Activated B cell treated with CpG ODN at 0.5 μM for 24 hours (primary cell): ENCODE measurements around the gene EGFL7. TPM values are rescaled to one million over a fixed set of nuclear protein-coding genes. Genes with fewer than 3 reads are reported as not detected.

ENCODE experiments used
- ATAC-seq: fragments of 200-7000 bp; cut with Tn5 transposase; one replicate; pipeline ENCODE4 v1.10.0; 2021; ENCODE audit warnings: low read depth, mild to moderate bottlenecking, moderate library complexity
- CTCF ChIA-PET: fragments of 350-600 bp; sonication (Branson Sonifier 250); formaldehyde crosslinking; loops from one replicate; lab custom pipeline; 2021; ENCODE audit warnings: antibody characterized with exemption; lab: Charles Lee
- POLR2A ChIA-PET: fragments of 350-600 bp; sonication (Branson Sonifier 250); formaldehyde crosslinking; loops from one replicate; lab custom pipeline; 2021; ENCODE audit warnings: antibody characterized with exemption; lab: Charles Lee
- DNase-seq: peaks from one replicate; pipeline ENCODE4 v3.0.0; 2022
- H3K27ac Mint-ChIP-seq: one replicate; pipeline ENCODE4 v1.8.0; 2020; ENCODE audit warnings: mixed read lengths
- H3K27me3 Mint-ChIP-seq: one replicate; pipeline ENCODE4 v1.8.0; 2021; ENCODE audit warnings: mixed read lengths
- H3K36me3 Mint-ChIP-seq: one replicate; pipeline ENCODE4 v1.8.0; 2021; ENCODE audit warnings: low read depth, mixed read lengths
- H3K4me1 Mint-ChIP-seq: one replicate; pipeline ENCODE4 v1.8.0; 2021; ENCODE audit warnings: mixed read lengths
- H3K4me3 Mint-ChIP-seq: one replicate; pipeline ENCODE4 v1.8.0; 2020; ENCODE audit warnings: mild to moderate bottlenecking, mixed read lengths
- H3K9me3 Mint-ChIP-seq: one replicate; pipeline ENCODE4 v1.8.0; 2020; ENCODE audit warnings: mixed read lengths
- intact Hi-C: fragments of 100-400 bp; cut with micrococcal nuclease; formaldehyde crosslinking; loops from one replicate; pipeline ENCODE4 v1.15.1; 2024
- total RNA-seq: library from RNA; stranded (reverse); gene quantifications from 2 replicates; pipeline ENCODE4 v1.2.3, GENCODE V29; 2022
- TF ChIP-seq, protein P1 (sequence below): fragments of 200-600 bp; IDR thresholded peaks from one replicate; pipeline ENCODE4 v1.8.0; 2022; ENCODE audit warnings: antibody characterized with exemption, mild to moderate bottlenecking

Gene EGFL7
- total RNA-seq, 1 donor from 2014 or later: not detected

DNA sequence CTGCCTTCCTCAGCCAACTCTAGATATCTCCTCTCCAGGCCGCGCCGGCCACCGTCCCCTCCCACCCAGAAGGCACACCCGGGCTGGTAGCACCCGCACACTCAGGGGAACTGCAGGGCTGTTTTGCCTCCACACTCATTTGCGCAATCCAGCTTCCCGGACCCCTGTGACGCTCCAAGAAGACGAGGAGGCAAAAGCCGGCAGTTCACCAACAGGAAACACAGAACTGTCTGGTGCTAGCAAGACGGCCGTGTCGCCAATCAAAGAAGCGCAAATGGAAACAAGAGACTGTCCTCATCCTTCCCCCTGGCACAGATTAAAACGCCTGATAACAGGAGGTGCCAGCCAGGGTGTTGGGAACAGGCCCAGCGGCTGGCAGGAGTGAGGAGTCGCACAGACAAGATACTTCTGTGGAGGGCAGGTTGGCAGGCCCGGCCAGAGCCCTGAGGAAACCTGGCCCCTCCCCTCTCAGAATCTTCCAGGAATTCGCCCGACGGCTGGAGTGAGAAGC lies 16.8 kb downstream of the EGFL7 start:
- DNase-seq: no peak
- TF ChIP-seq, protein P1, sequence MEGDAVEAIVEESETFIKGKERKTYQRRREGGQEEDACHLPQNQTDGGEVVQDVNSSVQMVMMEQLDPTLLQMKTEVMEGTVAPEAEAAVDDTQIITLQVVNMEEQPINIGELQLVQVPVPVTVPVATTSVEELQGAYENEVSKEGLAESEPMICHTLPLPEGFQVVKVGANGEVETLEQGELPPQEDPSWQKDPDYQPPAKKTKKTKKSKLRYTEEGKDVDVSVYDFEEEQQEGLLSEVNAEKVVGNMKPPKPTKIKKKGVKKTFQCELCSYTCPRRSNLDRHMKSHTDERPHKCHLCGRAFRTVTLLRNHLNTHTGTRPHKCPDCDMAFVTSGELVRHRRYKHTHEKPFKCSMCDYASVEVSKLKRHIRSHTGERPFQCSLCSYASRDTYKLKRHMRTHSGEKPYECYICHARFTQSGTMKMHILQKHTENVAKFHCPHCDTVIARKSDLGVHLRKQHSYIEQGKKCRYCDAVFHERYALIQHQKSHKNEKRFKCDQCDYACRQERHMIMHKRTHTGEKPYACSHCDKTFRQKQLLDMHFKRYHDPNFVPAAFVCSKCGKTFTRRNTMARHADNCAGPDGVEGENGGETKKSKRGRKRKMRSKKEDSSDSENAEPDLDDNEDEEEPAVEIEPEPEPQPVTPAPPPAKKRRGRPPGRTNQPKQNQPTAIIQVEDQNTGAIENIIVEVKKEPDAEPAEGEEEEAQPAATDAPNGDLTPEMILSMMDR: no peak
- ATAC-seq: no peak
- peaks cover 8% of the 10 kb centered on the region for H3K36me3 Mint-ChIP-seq
- ChIA-PET POLR2A (no interaction called here), CTCF (interaction anchor here (1.2 kb wide), 1 partner anchor 48 kb away, joined by 4 read pairs; no protein-coding TSS in a partner anchor)
- no peak overlapping the region for H3K4me3 Mint-ChIP-seq
- H3K4me1 Mint-ChIP-seq: peaks cover 2% of the 10 kb centered on the region
- intact Hi-C loops: no loop called here
- no peaks in the 10 kb centered on the region for H3K27me3 Mint-ChIP-seq
- H3K27ac Mint-ChIP-seq: no peak overlapping the region
- H3K9me3 Mint-ChIP-seq: no peaks in the 10 kb centered on the region

DNA sequence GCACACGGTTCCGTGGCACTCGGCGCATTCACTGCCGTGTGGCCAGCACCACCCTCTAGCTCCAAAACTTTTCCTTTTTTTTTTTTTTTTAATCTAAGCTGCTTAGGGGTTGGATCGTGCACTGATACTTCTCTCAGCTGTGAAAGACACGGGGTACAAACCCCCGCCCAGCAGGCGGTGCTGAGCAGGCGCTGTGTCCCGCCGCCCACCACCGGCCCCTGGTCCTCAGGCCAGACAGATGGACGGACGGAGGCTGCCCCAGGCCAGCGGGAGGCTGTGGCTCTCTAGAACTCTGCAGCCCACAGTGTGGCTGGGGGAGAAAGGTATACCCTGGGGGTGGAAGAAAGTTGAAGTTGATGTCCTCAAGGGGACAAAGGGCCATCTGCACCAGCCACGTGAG lies 18.3 kb downstream of the EGFL7 start:
- ChIA-PET CTCF (no interaction called here), POLR2A (interaction anchor here (0.6 kb wide), 1 partner anchor 20 kb away, joined by 4 read pairs; no protein-coding TSS in a partner anchor)
- ATAC-seq (no peak), DNase-seq (no peak)
- TF ChIP-seq, protein P1: no peak
- intact Hi-C loops: no loop called here
- peaks cover 5% of the 10 kb centered on the region for H3K4me1 Mint-ChIP-seq
- H3K4me3 Mint-ChIP-seq: no peak overlapping the region
- peaks cover 4% of the 10 kb centered on the region for H3K36me3 Mint-ChIP-seq
- H3K27me3 Mint-ChIP-seq: no peaks in the 10 kb centered on the region
- no peaks in the 10 kb centered on the region for H3K9me3 Mint-ChIP-seq
- no peak overlapping the region for H3K27ac Mint-ChIP-seq

DNA sequence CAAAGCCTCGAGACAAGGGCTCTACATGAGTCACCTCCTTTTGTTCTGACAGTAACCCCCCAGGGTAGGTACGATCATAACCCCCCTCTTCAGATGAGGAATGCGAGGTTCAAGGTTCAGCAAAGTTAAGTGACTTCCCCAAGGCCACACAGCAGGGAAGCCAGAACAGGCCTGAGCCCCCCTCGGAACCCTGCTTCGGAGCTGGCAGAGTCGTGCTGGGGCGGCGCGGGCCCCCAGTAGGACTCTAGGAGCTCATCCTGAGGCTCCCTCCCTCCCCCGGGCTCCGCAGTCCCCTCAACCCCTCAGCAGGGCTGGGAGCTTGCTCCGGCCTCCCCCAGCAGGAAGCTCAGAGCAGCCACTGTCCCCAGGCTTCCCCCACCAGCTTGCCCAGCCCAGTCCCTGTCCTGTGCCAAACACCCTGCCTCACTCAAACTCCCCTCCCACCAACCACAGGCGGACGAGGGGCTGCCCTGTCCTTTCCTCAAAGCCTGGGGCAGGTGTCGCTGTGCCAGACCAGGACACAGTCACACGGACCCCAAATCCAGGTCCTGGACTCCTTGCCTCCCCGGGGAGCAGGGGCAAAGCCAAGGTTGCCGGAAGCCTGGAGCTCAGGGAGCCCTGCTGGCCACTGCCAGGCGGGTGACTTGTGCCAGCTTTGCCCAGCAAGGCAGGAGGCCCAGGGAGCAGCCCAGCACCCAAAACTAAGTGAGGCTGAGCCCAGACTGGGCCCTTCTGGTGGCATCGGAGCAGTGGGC lies 19.4 kb downstream of the EGFL7 start:
- DNase-seq: no peak
- H3K27me3 Mint-ChIP-seq: no peaks in the 10 kb centered on the region
- intact Hi-C loops: no loop called here
- TF ChIP-seq, protein P1: no peak
- no peak overlapping the region for H3K27ac Mint-ChIP-seq
- H3K9me3 Mint-ChIP-seq: no peaks in the 10 kb centered on the region
- POLR2A ChIA-PET: no interaction called here
- CTCF ChIA-PET: no interaction called here
- peaks cover under 1% of the 10 kb centered on the region for H3K36me3 Mint-ChIP-seq
- no peak overlapping the region for H3K4me3 Mint-ChIP-seq
- no peak for ATAC-seq
- peaks cover 9% of the 10 kb centered on the region for H3K4me1 Mint-ChIP-seq

DNA sequence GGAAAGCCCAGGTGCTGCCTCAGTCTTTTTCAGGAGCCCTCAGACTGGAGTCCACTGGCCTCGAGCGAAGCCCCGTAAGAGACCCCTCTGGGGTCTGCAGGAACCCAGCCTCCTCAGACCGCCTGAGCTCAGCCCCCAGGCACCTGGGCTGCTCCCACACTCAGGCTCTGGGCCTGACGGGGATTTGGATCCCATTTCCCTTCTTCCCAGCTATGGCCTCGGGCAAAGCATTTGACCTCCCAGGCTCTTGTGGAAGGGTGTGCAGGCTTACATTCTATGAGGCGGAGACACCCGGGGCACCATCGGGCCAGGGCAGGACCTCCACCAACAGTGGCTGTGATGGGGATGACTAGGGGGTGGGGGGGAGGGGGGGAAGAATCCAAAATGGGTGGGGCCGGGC lies 20.0 kb downstream of the EGFL7 start:
- H3K9me3 Mint-ChIP-seq: no peaks in the 10 kb centered on the region
- no peak for ATAC-seq
- H3K27me3 Mint-ChIP-seq: no peaks in the 10 kb centered on the region
- CTCF ChIA-PET: no interaction called here
- POLR2A ChIA-PET: interaction anchor here (0.5 kb wide), 1 partner anchor 193 kb away, joined by 8 read pairs; no protein-coding TSS in a partner anchor
- H3K27ac Mint-ChIP-seq: no peak overlapping the region
- intact Hi-C loops: no loop called here
- H3K4me1 Mint-ChIP-seq: peaks cover 9% of the 10 kb centered on the region
- H3K4me3 Mint-ChIP-seq: no peak overlapping the region
- TF ChIP-seq, protein P1: no peak
- no peaks in the 10 kb centered on the region for H3K36me3 Mint-ChIP-seq
- DNase-seq: no peak

DNA sequence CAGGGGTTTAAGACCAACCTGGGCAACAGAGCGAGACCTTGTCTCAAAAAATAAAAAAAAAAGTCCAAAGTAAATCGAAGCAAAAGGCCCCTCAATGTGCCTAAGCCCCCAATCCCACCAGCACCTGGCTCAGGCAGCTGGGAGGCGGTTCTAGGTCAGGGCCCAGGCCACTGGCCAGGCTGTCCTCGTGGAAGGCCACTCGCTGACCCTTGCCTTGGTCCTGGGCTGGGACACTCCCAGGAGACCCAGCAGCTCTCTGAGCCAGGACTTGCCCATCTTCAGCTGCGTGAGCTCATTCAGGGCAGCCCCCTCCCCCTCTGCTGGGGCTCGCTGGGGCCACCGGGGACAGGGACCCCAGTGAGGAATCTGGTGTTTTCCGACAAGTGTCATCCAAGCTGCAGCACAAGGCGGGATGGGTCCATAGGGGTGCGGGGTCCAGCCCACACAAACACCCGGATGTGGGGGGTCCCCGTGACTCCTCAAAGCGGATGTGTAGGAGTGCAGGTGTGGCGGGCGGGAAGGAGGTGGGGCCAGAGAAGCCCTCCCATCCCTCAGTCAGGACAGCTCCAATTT lies 20.5 kb downstream of the EGFL7 start:
- DNase-seq (no peak), ATAC-seq (no peak)
- H3K27me3 Mint-ChIP-seq: no peaks in the 10 kb centered on the region
- H3K4me1 Mint-ChIP-seq: peaks cover 11% of the 10 kb centered on the region
- H3K36me3 Mint-ChIP-seq: no peaks in the 10 kb centered on the region
- TF ChIP-seq, protein P1: no peak
- no peak overlapping the region for H3K4me3 Mint-ChIP-seq
- ChIA-PET CTCF (no interaction called here), POLR2A (interaction anchor here (0.5 kb wide), 1 partner anchor 193 kb away, joined by 8 read pairs; no protein-coding TSS in a partner anchor)
- H3K9me3 Mint-ChIP-seq: no peaks in the 10 kb centered on the region
- H3K27ac Mint-ChIP-seq: no peak overlapping the region
- intact Hi-C loops: no loop called here
